HG03175 (cell line): ENCODE data around the gene TMEM126B.
"Not testable (repeated sequence)": the region's sequence is repeated elsewhere in the genome, so short reads cannot be mapped to it uniquely, and the experiment has no call there.

Source experiments
- ATAC-seq: cut with Tn5 transposase; IDR thresholded peaks from one replicate; pipeline ENCODE4 v1.9.1; 2021; ENCODE audit warnings: mild to moderate bottlenecking, moderate library complexity; ENCODE audit not compliant: unreplicated experiment

Gene TMEM126B

GRCh38 chr11:85627998-85628770 is at the start of gene TMEM126B:
TMEM126B (plus strand) TSS chr11:85628593; CDS start chr11:85628608, 15 bp downstream.
- ATAC-seq = peak; percentile 99

- peak; percentile 82 for ATAC-seq
Measured at GRCh38 chr11:85582111-85582510, 46.3 kb upstream of the TMEM126B start.

- ATAC-seq = no peak
Measured at GRCh38 chr11:85589373-85589772, 39.0 kb upstream of the TMEM126B start.

GRCh38 chr11:85590848-85591483 is 37.4 kb upstream of the TMEM126B start:
- ATAC-seq = peak; percentile 60

- peak; percentile 60 for ATAC-seq
Measured at GRCh38 chr11:85595285-85595884, 33.0 kb upstream of the TMEM126B start.

GRCh38 chr11:85596886-85597285 is 31.5 kb upstream of the TMEM126B start:
- no peak for ATAC-seq

GRCh38 chr11:85599083-85599482 is 29.3 kb upstream of the TMEM126B start:
- ATAC-seq = no peak

GRCh38 chr11:85602526-85603213 is 25.7 kb upstream of the TMEM126B start:
- no peak for ATAC-seq

GRCh38 chr11:85603220-85603619 is 25.2 kb upstream of the TMEM126B start:
- no peak for ATAC-seq

GRCh38 chr11:85606237-85606636 is 22.2 kb upstream of the TMEM126B start:
- not testable (repeated sequence) for ATAC-seq

GRCh38 chr11:85608621-85609020 is 19.8 kb upstream of the TMEM126B start:
- ATAC-seq = not testable (repeated sequence)

- ATAC-seq = not testable (repeated sequence)
Measured at GRCh38 chr11:85609286-85609685, 19.1 kb upstream of the TMEM126B start.

- not testable (repeated sequence) for ATAC-seq
Measured at GRCh38 chr11:85611643-85612042, 16.8 kb upstream of the TMEM126B start.

GRCh38 chr11:85619499-85619898 is 8.9 kb upstream of the TMEM126B start:
- no peak for ATAC-seq

- no peak for ATAC-seq
Measured at GRCh38 chr11:85620256-85620655, 8.1 kb upstream of the TMEM126B start.

- ATAC-seq = no peak
Measured at GRCh38 chr11:85626496-85626895, 1.9 kb upstream of the TMEM126B start.

GRCh38 chr11:85627332-85627997 is 928 bp upstream of the TMEM126B start, which contains the start of gene DLG2:
DLG2 (minus strand) TSS chr11:85627344.
- ATAC-seq = peak; percentile 1

- peak; percentile 10 for ATAC-seq
Measured at GRCh38 chr11:85628771-85629341, 463 bp downstream of the TMEM126B start.

GRCh38 chr11:85634747-85635146 is 6.4 kb downstream of the TMEM126B start:
- no peak for ATAC-seq

- ATAC-seq = no peak
Measured at GRCh38 chr11:85643191-85643614, 14.8 kb downstream of the TMEM126B start.
